Measurements from ENCODE around the gene VEGFD.

Gene VEGFD

GRCh38 chrX:15384304-15384703 lies at the start of gene VEGFD:
Gene VEGFD (minus strand): TSS chrX:15384413. CDS start chrX:15383946, 467 bp downstream.
- DNase-seq (ENCODE audit: low read depth in 2 of 3, low spot score in 2 of 3): no peak

- DNase-seq (ENCODE audit: low read depth in 2 of 3, low spot score in 2 of 3): no peak
Measured at GRCh38 chrX:15430584-15430983, 46.4 kb upstream of the VEGFD start.

GRCh38 chrX:15430076-15430475 lies 45.9 kb upstream of the VEGFD start:
- no peak for DNase-seq (ENCODE audit: low read depth in 2 of 3, low spot score in 2 of 3)

GRCh38 chrX:15425024-15425423 lies 40.8 kb upstream of the VEGFD start:
- no peak for DNase-seq (ENCODE audit: low read depth in 2 of 3, low spot score in 2 of 3)

GRCh38 chrX:15418707-15419181 lies 34.5 kb upstream of the VEGFD start:
- DNase-seq (ENCODE audit: low read depth in 2 of 3, low spot score in 2 of 3): no peak

- no peak for DNase-seq (ENCODE audit: low read depth in 2 of 3, low spot score in 2 of 3)
Measured at GRCh38 chrX:15418041-15418706, 34.0 kb upstream of the VEGFD start.

- DNase-seq (ENCODE audit: low read depth in 2 of 3, low spot score in 2 of 3): no peak
Measured at GRCh38 chrX:15416133-15416993, 32.1 kb upstream of the VEGFD start.

- no peak for DNase-seq (ENCODE audit: low read depth in 2 of 3, low spot score in 2 of 3)
Measured at GRCh38 chrX:15413101-15413500, 28.9 kb upstream of the VEGFD start.

- DNase-seq (ENCODE audit: low read depth in 2 of 3, low spot score in 2 of 3): no peak
Measured at GRCh38 chrX:15410947-15411346, 26.7 kb upstream of the VEGFD start.

- no peak for DNase-seq (ENCODE audit: low read depth in 2 of 3, low spot score in 2 of 3)
Measured at GRCh38 chrX:15410430-15410829, 26.2 kb upstream of the VEGFD start.

- DNase-seq (ENCODE audit: low read depth in 2 of 3, low spot score in 2 of 3): no peak
Measured at GRCh38 chrX:15405846-15406245, 21.6 kb upstream of the VEGFD start.

- DNase-seq (ENCODE audit: low read depth in 2 of 3, low spot score in 2 of 3): no peak
Measured at GRCh38 chrX:15404401-15405096, 20.3 kb upstream of the VEGFD start.

- DNase-seq (ENCODE audit: low read depth in 2 of 3, low spot score in 2 of 3): no peak
Measured at GRCh38 chrX:15401378-15401777, 17.2 kb upstream of the VEGFD start.

- DNase-seq (ENCODE audit: low read depth in 2 of 3, low spot score in 2 of 3): no peak
Measured at GRCh38 chrX:15399962-15400391, 15.8 kb upstream of the VEGFD start.

GRCh38 chrX:15398874-15399273 lies 14.7 kb upstream of the VEGFD start:
- no peak for DNase-seq (ENCODE audit: low read depth in 2 of 3, low spot score in 2 of 3)

- DNase-seq (ENCODE audit: low read depth in 2 of 3, low spot score in 2 of 3): no peak
Measured at GRCh38 chrX:15395789-15396188, 11.6 kb upstream of the VEGFD start.

GRCh38 chrX:15391850-15392249 lies 7.6 kb upstream of the VEGFD start:
- DNase-seq (ENCODE audit: low read depth in 2 of 3, low spot score in 2 of 3): no peak

GRCh38 chrX:15382813-15383212 lies 1.4 kb downstream of the VEGFD start:
- DNase-seq (ENCODE audit: low read depth in 2 of 3, low spot score in 2 of 3): no peak

- no peak for DNase-seq (ENCODE audit: low read depth in 2 of 3, low spot score in 2 of 3)
Measured at GRCh38 chrX:15376956-15377355, 7.3 kb downstream of the VEGFD start.

- no peak for DNase-seq (ENCODE audit: low read depth in 2 of 3, low spot score in 2 of 3)
Measured at GRCh38 chrX:15373976-15374375, 10.2 kb downstream of the VEGFD start.

GRCh38 chrX:15366506-15367352 lies 17.5 kb downstream of the VEGFD start:
- no peak for DNase-seq (ENCODE audit: low read depth in 2 of 3, low spot score in 2 of 3)
